NCI-H187 treated with DMSO at 0.1 percent for 48 hours (cell line): ENCODE results near the gene EVC.

Experiments
- DNase-seq: peaks from one replicate; lab custom pipeline; 2025; lab: John Stamatoyannopoulos, UW

EVC gene

DNA sequence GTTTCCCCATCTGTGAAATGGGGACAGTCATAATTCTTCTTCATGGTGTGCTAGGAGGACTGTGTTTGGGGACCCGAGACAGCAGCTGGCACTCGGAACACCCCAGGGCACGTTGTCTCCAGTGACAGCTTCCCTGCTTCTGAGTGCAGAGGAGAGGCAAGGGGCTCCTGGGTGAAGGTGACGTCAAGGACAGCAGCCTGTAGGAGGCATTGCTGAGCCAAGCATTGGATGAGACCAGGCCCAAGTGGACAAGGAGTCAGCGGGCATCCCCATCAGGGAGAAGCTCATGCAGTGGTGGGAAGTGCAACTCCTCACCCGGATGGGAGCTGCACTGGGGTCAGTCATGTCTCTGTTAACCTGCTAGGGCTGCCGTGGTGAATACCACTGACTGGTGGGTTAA, 46.1 kb downstream of the EVC start:
- no peak for DNase-seq

DNA sequence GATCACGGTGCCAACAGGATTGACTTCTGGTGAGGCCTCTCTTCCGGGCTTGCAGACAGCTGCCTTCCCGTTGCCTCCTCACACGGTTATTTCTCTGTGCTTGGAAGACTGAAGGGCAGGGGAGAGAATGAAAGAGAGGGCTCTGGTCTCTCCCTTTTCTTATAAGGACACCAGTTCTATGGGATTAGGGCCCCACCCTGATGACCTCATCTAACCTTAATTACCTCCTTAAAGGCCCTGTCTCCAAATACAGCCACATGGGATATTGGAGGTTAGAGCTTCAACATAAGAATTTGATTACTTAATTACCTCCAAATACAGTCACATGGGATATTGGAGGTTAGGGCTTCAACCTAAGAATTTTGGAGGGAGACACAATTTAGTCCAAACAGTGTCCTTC, 46.5 kb downstream of the EVC start:
- DNase-seq: no peak

DNA sequence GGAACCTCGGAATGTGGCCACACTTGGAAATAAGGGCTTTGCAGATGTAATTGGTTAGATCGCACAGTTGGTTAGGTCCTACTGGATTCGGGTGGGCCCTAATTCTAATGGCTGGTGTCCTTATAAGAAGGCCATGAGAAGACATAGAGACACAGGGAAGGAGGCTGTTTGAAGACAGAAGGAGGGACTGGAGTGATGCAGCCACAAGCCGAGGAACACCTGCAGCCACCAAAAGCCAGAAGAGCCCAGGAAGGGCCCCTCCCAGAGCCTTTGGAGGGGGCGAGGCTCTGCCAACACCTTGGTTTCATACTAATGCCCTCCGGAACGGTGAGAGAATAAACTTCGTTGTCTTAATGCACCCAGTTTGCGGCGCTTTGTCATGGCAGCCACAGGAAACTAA, 47.0 kb downstream of the EVC start:
- no peak for DNase-seq

DNA sequence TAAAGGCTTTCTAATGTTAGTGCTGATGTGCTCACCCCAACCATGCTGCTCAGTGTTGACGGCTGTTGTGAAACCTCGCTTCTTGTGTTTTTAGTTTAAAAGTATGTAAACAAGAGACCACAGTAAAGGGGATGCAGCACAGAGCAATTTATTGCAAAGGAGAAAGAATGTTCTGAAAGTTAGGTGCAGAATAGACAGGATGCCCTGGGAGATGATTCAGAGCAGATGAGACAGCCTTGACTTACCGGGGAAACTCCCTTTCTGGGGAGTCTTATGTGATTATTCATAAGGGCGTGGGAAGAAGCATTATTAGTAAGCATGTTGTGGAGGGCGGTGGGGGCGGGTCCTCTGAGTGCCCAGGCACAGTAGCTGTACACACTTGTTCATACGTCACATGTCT, 47.7 kb downstream of the EVC start:
- DNase-seq: no peak

DNA sequence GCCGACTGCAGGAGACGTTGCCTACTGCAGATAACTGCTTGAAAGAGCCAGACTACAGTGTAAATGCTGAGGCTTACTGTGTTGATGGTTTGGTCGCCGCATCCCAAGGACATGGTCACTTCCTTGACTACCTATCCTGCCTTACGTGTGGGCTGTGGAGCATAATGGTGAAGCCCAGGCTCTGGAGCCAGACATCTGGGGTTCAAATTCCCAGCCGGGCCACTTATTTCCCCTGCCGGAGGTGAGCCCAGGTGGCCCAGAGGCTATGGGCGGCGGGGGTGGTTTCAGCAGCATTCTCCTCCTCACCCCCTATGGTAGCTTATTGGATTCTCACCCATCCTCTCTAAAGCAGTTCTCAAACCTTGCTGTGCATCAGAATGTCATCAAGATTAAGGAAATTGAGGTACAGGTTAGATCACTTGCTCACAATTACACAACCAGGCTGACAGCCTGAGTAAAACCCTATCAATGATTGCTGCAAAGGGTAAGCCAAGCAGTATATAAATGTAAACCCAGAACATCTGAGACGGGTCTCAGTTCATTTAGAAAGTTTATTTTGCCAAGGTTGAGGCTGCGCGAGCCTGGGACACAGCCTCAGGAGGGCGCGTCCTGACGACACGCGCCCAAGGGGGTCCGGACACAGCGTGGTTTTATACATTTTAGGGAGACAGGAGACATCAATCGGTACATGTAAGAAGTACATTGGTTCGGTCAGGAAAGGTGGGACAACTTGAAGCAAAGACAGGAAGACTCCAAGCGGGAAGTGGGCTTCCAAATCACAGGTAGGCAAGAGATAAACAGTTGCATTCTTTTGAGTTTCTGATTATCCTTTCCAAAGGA, 48.5 kb downstream of the EVC start:
- no peak for DNase-seq

DNA sequence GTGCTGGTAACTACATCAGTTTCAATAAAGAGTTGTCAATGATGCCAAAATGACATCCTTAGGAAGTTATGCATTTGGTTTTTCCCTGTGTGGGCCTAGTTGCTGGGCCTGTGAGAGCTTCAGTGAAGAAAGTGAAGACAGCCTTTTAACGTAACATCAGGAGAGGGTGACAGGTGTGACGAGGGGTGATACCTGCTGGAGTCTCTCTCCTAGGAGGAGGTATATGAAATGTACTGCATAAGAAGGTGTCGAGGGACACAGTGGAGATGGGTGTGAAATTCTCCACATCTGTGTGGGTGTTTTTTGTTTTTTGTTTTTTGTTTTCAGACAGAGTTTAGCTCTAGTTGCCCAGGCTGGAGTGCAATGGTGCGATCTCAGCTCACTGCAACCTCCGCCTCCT, 49.2 kb downstream of the EVC start:
- DNase-seq: no peak

DNA sequence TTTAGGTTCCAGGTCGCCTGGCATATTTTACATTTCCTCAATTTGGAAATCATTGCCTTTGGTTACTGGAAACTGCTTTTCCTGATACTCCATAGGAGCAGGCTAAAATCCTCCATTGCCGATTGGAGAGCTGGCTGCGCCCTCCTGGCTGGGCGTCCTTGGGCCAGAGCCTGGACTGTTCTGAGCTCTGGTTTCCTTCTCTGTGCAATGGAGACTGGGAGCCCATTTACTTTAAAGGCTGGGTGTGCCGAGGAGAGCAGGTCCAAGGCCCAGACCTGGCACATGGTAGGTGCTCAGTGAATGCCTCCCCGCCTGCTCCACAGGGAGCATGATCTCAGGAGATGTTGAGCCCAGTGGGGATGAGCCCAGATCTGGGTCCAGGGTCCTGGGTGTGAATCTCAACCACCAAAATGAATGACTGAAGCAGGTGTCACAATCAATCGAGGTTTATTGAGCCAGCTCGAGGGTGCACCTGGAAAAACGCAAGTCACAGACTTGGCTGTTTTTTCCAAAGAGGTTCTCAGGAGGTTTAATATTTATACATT, 50.0 kb downstream of the EVC start:
- DNase-seq: no peak

DNA sequence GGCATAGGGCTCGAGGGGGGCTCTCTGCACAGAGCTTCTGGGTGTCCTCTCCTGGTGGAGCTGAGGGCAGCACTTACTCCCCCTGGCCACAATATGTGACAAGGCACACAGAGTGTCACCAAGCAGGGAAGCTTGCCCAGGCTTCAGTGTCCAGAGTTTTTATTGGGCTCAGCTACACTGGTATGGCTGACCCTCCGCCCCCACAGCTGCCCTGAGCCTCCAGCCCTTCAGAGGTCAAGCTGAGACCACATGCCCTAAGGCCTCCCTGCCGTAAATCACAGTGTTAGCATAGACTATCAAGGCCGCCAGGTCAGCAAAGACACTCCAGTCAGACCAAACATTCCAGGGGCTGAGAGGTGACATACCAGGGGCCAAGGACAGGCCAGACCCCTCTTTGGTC, 59.0 kb downstream of the EVC start:
- no peak for DNase-seq

DNA sequence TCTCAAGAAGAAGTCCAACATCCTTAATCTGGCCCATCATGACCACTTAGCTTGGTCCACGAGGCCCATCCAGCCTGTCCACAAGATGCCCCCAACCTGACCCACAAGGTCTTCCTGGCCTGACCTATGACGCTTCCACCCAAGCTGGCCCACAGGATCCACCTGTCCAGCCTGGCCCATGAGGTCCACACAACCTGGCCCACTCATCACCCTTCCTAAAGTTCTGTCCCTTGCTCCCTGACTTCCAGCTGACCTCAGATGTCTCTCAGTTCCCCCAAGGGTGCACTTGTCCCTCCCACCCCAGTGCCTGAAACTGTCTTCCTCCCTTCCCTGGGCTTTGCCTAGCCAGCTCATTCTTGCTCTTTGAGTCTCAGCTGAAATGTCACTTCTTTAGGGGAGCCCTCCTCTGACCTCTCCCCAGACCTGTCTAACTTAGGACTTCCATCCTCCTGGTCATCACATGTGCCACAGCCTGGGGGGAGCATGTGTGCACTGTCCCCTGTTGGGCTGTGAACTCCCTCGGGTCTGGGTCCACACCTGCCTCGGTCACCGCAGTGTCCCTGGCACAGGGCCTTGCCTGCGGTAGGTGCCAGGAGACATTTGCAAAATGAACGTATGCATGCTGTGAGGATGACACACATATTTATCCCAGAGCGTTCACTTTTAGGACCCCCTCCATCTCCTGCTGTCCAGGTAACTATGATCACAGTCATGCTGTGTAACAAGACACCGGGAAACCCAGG, 61.7 kb downstream of the EVC start:
- DNase-seq: no peak

DNA sequence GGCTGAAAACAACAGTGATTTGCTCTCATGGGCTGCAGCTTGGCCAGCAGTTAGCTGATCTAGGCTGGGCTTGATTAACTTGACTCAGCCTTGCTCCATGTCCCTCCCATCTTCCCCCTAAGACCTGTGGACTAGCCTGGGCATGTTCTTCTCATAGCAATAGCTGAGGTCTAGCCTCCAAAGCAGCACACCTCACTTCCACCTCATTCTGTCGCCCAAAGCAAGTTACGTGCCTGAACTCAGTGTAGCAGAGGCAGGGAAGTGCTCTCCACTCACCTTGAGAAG, 62.2 kb downstream of the EVC start:
- DNase-seq: no peak

DNA sequence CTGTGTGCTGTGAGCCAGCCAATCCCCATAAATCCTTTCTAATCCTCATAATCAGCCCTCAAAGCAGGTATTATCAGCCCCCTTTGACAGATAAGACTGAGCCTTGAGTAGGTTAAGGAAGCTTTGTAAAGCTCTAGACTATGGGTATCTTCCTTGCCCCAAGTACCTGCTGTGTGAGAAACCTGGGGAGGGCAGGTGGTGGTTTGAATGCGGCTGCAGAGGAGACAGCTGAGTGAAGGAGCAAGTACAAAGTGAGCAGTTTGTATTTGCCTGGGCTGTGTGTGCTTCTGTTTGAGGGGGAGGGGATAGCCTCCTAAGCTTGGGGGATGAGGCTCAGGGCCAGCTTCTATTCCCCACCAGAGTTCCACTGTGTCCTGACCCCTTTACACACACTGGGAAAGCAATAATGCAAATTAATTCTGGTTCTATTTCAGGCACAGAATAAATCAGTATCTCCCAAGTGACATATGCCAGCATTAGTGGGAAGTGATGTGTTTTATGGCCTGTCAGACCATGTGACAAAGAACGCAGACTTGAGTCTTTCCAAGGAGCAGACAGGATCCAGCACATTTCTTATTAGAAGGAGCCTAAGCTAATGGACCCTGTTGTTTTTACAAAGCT, 63.5 kb downstream of the EVC start:
- no peak for DNase-seq

DNA sequence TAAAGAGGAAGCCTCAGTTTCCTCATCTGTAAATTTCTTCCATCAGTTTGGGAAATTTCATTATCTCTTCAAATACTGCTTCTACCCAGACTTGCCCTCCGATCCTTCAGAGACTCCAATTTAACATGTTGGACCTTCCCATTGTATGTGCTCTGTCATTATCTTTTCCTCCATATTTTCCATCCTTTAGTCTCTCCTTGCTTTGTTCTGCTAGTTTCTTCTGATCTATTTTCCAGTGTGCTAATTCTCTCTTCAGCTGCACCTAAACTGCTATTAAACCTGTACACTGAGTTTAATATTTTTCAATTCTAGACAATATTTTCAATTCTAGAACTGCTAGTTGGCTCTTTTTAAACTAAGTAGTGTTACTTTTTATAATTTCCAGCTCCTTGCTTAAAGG, 65.5 kb downstream of the EVC start:
- no peak for DNase-seq

DNA sequence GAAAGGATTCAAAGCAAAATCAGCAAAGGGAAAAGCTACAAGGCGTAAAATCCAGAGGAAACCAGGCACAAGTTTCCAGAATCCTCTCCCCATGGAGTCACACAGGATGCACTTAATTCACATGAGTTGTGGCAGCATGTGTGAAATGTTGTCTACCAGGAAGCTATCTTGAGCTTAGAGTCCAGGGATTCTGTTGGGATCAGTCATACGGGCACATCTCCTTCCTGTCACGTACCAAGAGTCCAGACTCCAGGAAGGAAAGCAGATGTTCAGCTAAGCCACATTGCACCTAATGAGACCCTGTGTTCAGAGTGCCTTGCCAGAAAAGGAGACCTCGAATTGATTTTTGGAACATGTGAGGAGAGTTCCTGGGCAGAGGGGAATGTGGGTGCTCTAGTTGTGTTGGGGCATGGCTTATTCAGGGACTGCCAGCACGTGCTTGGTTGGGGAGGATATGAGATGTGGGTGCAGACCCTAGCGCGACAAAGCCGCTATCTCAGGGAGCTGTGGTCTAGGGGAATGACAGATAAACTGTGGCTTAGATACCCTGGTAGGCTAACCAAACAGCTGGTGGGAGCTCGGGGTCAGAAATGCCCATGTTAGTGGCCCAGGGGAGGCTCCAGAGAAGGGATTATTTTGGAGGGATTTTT, 70.0 kb downstream of the EVC start:
- no peak for DNase-seq

DNA sequence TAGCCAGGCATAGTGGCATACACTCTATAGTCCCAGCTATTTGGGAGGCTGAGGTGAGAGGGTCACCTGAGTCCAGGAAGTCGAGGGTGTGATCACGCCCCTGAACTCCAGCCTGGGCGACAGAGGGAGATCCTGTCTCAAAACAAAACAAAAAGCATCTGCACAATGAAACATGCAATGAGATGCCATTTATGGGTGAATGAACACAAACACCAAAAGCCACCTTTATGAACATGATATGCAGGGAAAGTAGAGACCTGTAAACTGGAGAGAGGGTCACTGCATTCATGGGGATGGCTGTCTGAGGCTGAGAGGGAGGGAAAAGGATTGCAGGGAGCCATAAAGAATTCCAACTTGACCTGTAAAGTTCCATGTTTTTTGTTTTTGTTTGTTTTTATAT, 70.7 kb downstream of the EVC start:
- no peak for DNase-seq

DNA sequence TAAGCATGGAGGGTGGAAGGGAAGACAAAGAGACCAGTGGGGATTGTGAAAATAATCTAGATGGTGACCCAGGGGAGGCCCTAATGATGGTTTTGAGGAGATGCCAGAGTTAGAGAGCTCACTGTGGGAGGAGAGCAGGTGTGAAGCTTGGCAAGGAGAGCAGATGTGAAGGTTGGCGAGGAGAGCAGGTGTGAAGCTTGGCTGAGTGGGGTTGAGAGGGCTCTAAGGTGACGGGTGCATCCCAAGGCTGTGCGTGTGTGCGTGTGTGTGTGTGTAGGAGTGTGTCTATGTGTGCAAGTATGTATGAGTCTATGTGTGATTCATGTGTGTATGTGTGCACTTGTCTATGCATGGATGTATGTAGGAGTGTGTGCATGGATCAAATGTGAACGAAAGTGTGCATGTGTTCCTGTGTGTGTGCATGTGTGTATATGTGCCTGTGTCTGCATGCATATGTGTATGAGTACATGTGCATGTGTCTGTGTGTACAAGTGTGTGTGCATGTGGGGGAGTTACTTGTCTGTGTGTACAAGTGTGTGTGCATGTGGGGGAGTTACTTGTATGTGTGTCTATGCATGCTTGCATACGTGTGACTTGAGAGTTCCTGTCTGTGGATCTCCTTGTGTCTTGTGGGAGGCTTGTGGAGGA, 72.0 kb downstream of the EVC start:
- peak; percentile 29 for DNase-seq

DNA sequence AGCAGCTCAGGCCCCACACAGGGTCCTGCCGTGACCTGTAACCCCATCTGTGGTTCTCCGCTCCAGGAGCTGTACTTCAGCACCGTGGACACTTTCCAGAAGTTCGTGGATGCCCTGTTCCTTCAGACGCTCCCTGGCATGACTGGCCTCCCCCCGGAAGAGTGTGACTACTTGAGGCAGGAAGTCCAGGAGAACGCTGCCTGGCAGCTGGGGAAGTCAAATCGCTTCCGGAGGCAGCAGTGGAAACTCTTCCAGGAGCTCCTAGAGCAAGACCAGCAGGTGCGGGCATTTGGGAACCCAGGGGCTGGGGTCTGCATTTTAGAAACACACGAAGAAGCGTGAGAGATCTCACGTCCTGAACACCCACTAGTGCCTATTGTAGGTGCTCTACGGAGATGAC, 72.5 kb downstream of the EVC start:
- DNase-seq: no peak

DNA sequence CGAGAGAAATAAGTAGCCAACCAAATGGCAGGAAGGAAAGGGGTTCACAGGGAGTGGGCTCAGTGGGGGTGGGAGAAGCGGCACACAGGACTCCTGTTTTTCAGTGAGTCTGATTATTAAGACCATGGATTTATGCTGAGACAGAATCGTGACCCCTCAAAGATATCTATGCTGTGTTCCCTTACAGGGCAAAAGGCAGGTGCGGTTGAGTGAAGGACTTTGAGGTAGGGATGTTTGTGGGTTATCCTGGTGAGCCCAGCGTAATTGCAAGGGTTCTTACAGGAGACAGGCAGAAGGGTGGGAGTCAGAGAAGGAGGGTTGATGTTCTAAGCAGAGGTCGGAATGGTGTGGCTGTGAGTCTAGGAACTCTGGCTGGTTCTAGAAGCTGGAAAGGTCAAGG, 73.0 kb downstream of the EVC start:
- DNase-seq: no peak

DNA sequence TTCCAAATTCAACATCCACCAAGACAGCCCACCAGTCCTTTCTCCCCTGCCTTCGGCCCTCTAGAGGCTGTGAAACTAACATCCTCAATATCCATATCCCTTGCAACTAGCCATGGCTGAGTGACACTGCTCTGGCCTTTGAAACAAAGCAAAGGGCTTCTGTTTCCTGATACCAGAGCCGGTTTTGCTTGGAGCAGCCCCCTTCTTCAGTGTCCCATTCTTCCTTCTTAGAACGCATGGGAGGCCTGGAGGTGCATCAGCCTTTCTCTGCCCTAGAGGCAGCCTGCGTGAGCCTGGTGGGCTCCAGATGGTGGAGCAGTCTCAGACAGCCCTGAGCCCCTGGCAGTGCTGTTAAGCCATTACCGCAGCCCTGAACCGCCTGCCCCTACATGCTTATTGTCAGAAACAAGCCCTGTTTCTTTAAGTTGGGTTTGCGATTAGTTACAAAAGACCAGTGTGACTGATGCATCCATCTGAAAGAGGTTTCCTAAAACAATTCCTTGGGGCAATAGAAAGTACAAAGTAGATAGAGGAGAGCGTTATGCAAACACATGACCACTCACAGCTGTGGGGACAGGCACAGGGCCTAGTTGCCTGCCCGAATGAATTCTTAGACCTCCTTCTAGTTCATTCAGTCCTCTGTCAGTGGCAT, 74.1 kb downstream of the EVC start:
- DNase-seq: no peak

DNA sequence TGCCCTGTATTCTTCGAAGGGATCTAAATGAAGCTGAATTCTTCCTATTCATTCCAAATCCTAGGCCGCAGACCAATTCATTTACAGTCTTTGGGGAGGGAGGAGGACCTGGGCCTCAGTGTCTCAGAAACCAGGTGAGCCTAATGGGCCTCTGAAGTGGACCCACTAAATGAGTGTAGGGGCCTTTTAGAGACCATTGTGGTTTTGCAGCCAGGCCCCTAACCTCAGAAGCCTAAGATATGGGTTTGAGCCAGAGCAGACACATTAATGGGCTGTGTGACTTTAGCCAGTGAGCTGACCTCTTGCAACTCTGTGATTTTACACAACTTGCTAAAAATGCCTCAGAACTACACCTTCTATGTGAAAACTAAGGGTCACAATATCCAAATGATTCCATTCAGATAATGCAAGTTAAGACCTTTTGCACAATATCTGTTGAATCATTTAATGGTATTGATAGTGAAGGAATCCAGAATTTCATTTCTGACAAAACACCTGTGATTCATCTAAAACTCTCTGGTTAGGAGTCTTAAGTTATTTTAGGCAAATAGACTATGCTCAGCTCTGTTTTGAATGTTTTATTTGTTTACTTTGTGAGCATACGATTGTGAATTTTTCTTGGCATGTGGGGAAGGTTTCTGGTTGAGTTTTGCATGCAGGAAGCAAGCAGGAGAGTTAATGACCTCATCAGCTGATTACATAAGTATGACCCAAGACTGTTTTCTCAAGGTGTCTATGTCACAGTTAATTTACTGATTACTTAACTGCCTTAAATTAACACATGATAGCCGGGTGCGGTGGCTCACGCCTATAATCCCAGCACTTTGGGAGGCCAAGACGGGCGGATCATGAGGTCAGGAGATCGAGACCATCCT, 75.0 kb downstream of the EVC start:
- DNase-seq: no peak

DNA sequence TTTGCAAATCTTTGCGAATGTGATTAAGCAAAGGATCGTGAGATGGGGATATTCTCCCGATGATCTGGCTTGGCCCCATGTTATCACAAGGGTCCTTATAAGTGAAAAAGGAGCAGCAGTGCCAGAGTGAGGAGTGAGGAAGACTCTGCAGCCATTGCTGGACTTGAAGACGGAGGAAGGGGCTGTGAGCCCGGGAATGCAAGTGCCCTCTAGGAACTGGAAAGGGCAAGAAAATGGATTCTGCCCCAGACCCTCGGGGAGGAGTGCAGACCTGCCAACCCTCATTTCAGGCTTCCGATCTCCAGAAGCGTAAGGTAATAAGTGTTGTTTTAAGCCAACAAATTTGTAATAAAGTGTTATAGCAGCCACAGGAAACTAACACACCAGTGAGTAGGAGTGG, 76.3 kb downstream of the EVC start:
- DNase-seq: no peak

DNA sequence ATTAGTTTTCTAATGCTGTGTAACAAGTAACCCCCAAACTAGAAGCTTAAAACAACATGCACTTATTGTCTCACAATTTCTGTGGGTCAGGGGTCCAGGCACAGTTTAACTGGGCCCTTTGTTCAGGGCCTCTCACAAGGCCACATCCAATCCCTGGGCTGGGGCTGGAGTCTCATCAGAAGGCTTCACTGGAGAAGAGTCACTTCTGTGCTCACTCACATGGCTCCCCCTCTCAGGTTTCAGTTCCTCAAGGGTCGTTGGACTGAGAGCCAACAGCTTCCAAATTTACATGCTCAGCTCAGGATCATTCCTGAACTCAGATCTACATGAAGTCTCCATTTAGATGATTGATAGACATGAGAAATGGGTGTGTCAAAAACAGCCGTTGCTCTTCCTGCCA, 77.1 kb downstream of the EVC start:
- DNase-seq: no peak
